Fibroblast of lung (primary cell): ENCODE results near the gene AGTR1. TPM values are rescaled to one million over a fixed set of nuclear protein-coding genes. Genes with fewer than 3 reads are reported as not detected.
A peak's percentile ranks its signal among the peaks of the same experiment; 100 is the strongest.

Experiments
- DNase-seq, 2 donors: peaks; one replicate each; pipeline versions ENCODE4 v3.0.0 to v3.0.0-alpha.2; 2010; ENCODE audit warnings: low read depth in 2 of 2
- H2AFZ ChIP-seq: 2 replicates; pipeline ENCODE4 v1.5.1; 2012; ENCODE audit warnings: low read length, control low read depth, inconsistent platforms
- H3K27ac ChIP-seq: 2 replicates; pipeline ENCODE4 v1.5.1; 2011; ENCODE audit warnings: low read length, control low read depth; ENCODE audit not compliant: insufficient read depth
- H3K27me3 ChIP-seq: 2 replicates; pipeline ENCODE4 v1.5.1; 2011; ENCODE audit warnings: mild to moderate bottlenecking, low read length; ENCODE audit not compliant: control insufficient read depth, insufficient read depth
- H3K36me3 ChIP-seq: 2 replicates; pipeline ENCODE4 v1.5.1; 2011; ENCODE audit warnings: low read length; ENCODE audit not compliant: control insufficient read depth, insufficient read depth
- H3K4me1 ChIP-seq: 2 replicates; pipeline ENCODE4 v1.5.1; 2011; ENCODE audit warnings: low read length; ENCODE audit not compliant: control insufficient read depth, insufficient read depth; ENCODE audit errors: extremely low read depth
- H3K4me2 ChIP-seq: 2 replicates; pipeline ENCODE4 v1.5.1; 2011; ENCODE audit warnings: low read length, control low read depth; ENCODE audit not compliant: insufficient read depth; ENCODE audit errors: extremely low read depth
- H3K4me3 ChIP-seq, 4 experiments: fragments of 200-600 bp in 1 of 4; sonication (generic) in 1 of 4; replicated peaks in 1 of 4; 2 replicates each; pipeline ENCODE4 v1.5.1; 2011 to 2016; ENCODE audit warnings: low read length in 4 of 4, low read depth in 3 of 4, mild to moderate bottlenecking in 3 of 4, control low read depth in 2 of 4, inconsistent platforms in 1 of 4, mixed read lengths in 1 of 4; ENCODE audit not compliant: insufficient read depth in 1 of 4; ENCODE audit errors: control extremely low read depth in 1 of 4
- H3K79me2 ChIP-seq: 2 replicates; pipeline ENCODE4 v1.5.1; 2012; ENCODE audit warnings: mild to moderate bottlenecking, low read length, inconsistent platforms; ENCODE audit not compliant: control insufficient read depth, insufficient read depth
- H3K9ac ChIP-seq: 2 replicates; pipeline ENCODE4 v1.5.1; 2011; ENCODE audit warnings: mild to moderate bottlenecking, low read length, control low read depth; ENCODE audit not compliant: insufficient read depth
- H3K9me3 ChIP-seq: 2 replicates; pipeline ENCODE4 v1.5.1; 2012; ENCODE audit warnings: low read depth, low read length; ENCODE audit not compliant: control insufficient read depth, insufficient read depth
- H4K20me1 ChIP-seq: 2 replicates; pipeline ENCODE4 v1.5.1; 2011; ENCODE audit warnings: low read length; ENCODE audit not compliant: control insufficient read depth, insufficient read depth; ENCODE audit errors: extremely low read depth
- CTCF ChIP-seq, 2 donors: IDR thresholded peaks in 1 of 2; conservative IDR thresholded peaks in 1 of 2; 1 replicate in 1 of 2; 2 replicates in 1 of 2; pipeline ENCODE4 v1.5.1; 2011 to 2012; ENCODE audit warnings: low read length in 2 of 2, control low read depth in 1 of 2, inconsistent platforms in 1 of 2, low read depth in 1 of 2, mild to moderate bottlenecking in 1 of 2
- EZH2 ChIP-seq: IDR thresholded peaks from 2 replicates; pipeline ENCODE4 v1.5.1; 2012; ENCODE audit warnings: low read length, control low read depth, mild to moderate bottlenecking; ENCODE audit errors: missing control alignments
- polyA minus RNA-seq: library from RNA; depleted of rRNA, polyadenylated mRNA; stranded (reverse); fragments of >200 nt; gene quantifications from 2 replicates; pipeline ENCODE4 v1.2.3, GENCODE V29; 2011; ENCODE audit warnings: low replicate concordance
- polyA plus RNA-seq, 2 donors: library from polyadenylated mRNA; depleted of rRNA in 1 of 2; stranded (reverse) in 1 of 2; unstranded in 1 of 2; fragments of >200 nt; gene quantifications; 2 replicates each; pipeline ENCODE4 v1.2.1, GENCODE V29; 2011 to 2012; ENCODE audit warnings: missing spikeins in 1 of 2
- total RNA-seq: library from RNA; depleted of rRNA; stranded (reverse); fragments of >200 nt; gene quantifications from 2 replicates; pipeline ENCODE4 v1.2.1, GENCODE V29; 2014

The AGTR1 gene
- total RNA-seq (1.2 and 1.5 TPM in 2 replicates), polyA plus RNA-seq (1.6 and 3.9 TPM in 2 replicates), polyA minus RNA-seq (0.15 TPM in 1 of 2 replicates, not detected in the other)
- polyA plus RNA-seq (2012), result 1.1 and 2.0 TPM in 2 replicates

GRCh38 chr3:148697306-148698189, at the start of gene AGTR1:
Gene AGTR1, plus strand, starts transcription at chr3:148697903. Its CDS starts 43,133 bp downstream, at chr3:148741036.
- Histone ChIP-seq H2AFZ (peak within 1 kb of the TSS; percentile 87), H3K4me2 (peak within 1 kb of the TSS; percentile 65), H3K27ac (peak within 1 kb of the TSS; percentile 4), H3K4me3 (peak within 1 kb of the TSS; percentile 64 to 80 (median 68)), H3K9me3 (no peaks in the 10 kb centered on the region), H4K20me1 (no peaks in the 10 kb centered on the region), H3K36me3 (no peaks in the 10 kb centered on the region), H3K9ac (peak within 1 kb of the TSS; percentile 52), H3K27me3 (no peaks in the 10 kb centered on the region), H3K4me1 (peaks cover 2% of the 10 kb centered on the region), H3K79me2 (no peaks in the 10 kb centered on the region)
- TF ChIP-seq EZH2 (no peak), CTCF (conservative IDR thresholded peaks at IDR 0.05 in 1 of 2, IDR thresholded peaks at IDR 0.05 in 1 of 2; ENCODE audit: low read depth in 1 of 2, low read length in 2 of 2) (no peak)
- DNase-seq, result peak; percentile 47 to 74

- H4K20me1 ChIP-seq, result no peaks in the 10 kb centered on the region
- H3K27me3 ChIP-seq, result no peaks in the 10 kb centered on the region
- DNase-seq, result peak; percentile 73 to 82
- H2AFZ ChIP-seq, result no peak overlapping the region
- H3K27ac ChIP-seq, result peak overlapping the region; percentile 8
- H3K4me2 ChIP-seq, result peak overlapping the region; percentile 45
- peaks cover 8% of the 10 kb centered on the region for H3K4me1 ChIP-seq
- H3K4me3 ChIP-seq, result no peak overlapping the region
- no peaks in the 10 kb centered on the region for H3K36me3 ChIP-seq
- TF ChIP-seq EZH2 (no peak), CTCF (conservative IDR thresholded peaks at IDR 0.05 in 1 of 2, IDR thresholded peaks at IDR 0.05 in 1 of 2; ENCODE audit: low read depth in 1 of 2, low read length in 2 of 2) (peak in 1 of 2 donors; percentile 3)
- no peaks in the 10 kb centered on the region for H3K79me2 ChIP-seq
- no peak overlapping the region for H3K9ac ChIP-seq
- no peaks in the 10 kb centered on the region for H3K9me3 ChIP-seq
Observed at GRCh38 chr3:148648685-148649352, 48.9 kb upstream of the AGTR1 start.

DNA sequence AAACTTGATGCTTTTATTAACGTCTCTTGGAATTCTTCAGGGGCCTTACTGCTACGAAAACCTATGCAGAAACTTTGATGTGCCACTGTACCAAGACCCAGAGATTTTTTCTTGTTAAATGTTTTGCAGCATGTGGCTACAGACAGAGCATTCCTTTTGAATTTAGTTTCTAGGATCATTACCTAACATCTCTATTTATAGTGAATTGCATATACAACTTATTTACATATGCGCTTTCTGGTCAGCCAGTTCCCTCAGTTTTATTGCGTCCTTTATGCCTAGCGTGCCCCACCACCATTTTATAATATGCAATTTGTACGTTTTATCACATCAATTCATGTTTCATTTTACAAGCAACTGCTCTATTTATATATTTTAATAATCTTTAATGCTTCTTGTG, 46.2 kb upstream of the AGTR1 start:
- no peak overlapping the region for H3K4me2 ChIP-seq
- H3K4me3 ChIP-seq, result no peak overlapping the region
- no peak overlapping the region for H2AFZ ChIP-seq
- no peaks in the 10 kb centered on the region for H3K27me3 ChIP-seq
- DNase-seq, result no peak
- TF ChIP-seq EZH2, result no peak
- TF ChIP-seq CTCF (conservative IDR thresholded peaks at IDR 0.05 in 1 of 2, IDR thresholded peaks at IDR 0.05 in 1 of 2; ENCODE audit: low read depth in 1 of 2, low read length in 2 of 2), result no peak
- no peaks in the 10 kb centered on the region for H3K9me3 ChIP-seq
- no peaks in the 10 kb centered on the region for H3K79me2 ChIP-seq
- H3K4me1 ChIP-seq, result peaks cover 8% of the 10 kb centered on the region
- H3K36me3 ChIP-seq, result no peaks in the 10 kb centered on the region
- H3K27ac ChIP-seq, result no peak overlapping the region
- no peaks in the 10 kb centered on the region for H4K20me1 ChIP-seq
- no peak overlapping the region for H3K9ac ChIP-seq
